ENCODE results near the gene GSTM2.
A peak's percentile ranks its signal among the peaks of the same experiment; 100 is the strongest.
"Not testable (repeated sequence)": the region's sequence is repeated elsewhere in the genome, so short reads cannot be mapped to it uniquely, and the experiment has no call there.

Gene GSTM2

GRCh38 chr1:109650609-109651008 is 17.2 kb upstream of the GSTM2 start:
- no peak for DNase-seq

- DNase-seq = no peak
Observed at GRCh38 chr1:109652402-109652801, 15.5 kb upstream of the GSTM2 start.

- no peak for DNase-seq
Observed at GRCh38 chr1:109653306-109653705, 14.6 kb upstream of the GSTM2 start.

- DNase-seq = no peak
Observed at GRCh38 chr1:109654519-109654918, 13.3 kb upstream of the GSTM2 start.

- DNase-seq = peak; percentile 4
Observed at GRCh38 chr1:109655615-109656519, 12.0 kb upstream of the GSTM2 start, which contains the start of gene GSTM4. TSS of gene GSTM4 (plus strand) at chr1:109656099. CDS start at chr1:109656390, 291 bp downstream.

- DNase-seq = no peak
Observed at GRCh38 chr1:109657395-109657794, 10.5 kb upstream of the GSTM2 start.

- DNase-seq = no peak
Observed at GRCh38 chr1:109657970-109658369, 9.9 kb upstream of the GSTM2 start.

- DNase-seq = no peak
Observed at GRCh38 chr1:109658533-109659042, 9.3 kb upstream of the GSTM2 start.

- no peak for DNase-seq
Observed at GRCh38 chr1:109659145-109659544, 8.7 kb upstream of the GSTM2 start.

- DNase-seq = no peak
Observed at GRCh38 chr1:109659997-109660690, 7.7 kb upstream of the GSTM2 start.

- DNase-seq = not testable (repeated sequence)
Observed at GRCh38 chr1:109660691-109661026, 7.2 kb upstream of the GSTM2 start.

GRCh38 chr1:109661391-109661790 is 6.5 kb upstream of the GSTM2 start:
- DNase-seq = no peak

GRCh38 chr1:109664671-109665070 is 3.2 kb upstream of the GSTM2 start:
- DNase-seq = no peak

GRCh38 chr1:109668123-109668775 is 392 bp downstream of the GSTM2 start:
- no peak for DNase-seq

- no peak for DNase-seq
Observed at GRCh38 chr1:109669246-109669948, 1.5 kb downstream of the GSTM2 start.

- DNase-seq = not testable (repeated sequence)
Observed at GRCh38 chr1:109669949-109670302, 2.1 kb downstream of the GSTM2 start.

- no peak for DNase-seq
Observed at GRCh38 chr1:109671067-109671466, 3.2 kb downstream of the GSTM2 start.

- not testable (repeated sequence) for DNase-seq
Observed at GRCh38 chr1:109673861-109674260, 6.0 kb downstream of the GSTM2 start.

- not testable (repeated sequence) for DNase-seq
Observed at GRCh38 chr1:109676683-109677381, 9.0 kb downstream of the GSTM2 start.

- DNase-seq = no peak
Observed at GRCh38 chr1:109677459-109677858, 9.6 kb downstream of the GSTM2 start.

GRCh38 chr1:109678637-109679036 is 10.8 kb downstream of the GSTM2 start:
- not testable (repeated sequence) for DNase-seq

GRCh38 chr1:109684777-109685176 is 16.9 kb downstream of the GSTM2 start:
- not testable (repeated sequence) for DNase-seq

Data from NCI-H2029 treated with DMSO at 0.1 percent for 48 hours (cell line).